A172 (cell line): ENCODE data around the gene GAS6. TPM values are rescaled to one million over a fixed set of nuclear protein-coding genes. Genes with fewer than 3 reads are reported as not detected.
"Not testable (repeated sequence)": the region's sequence is repeated elsewhere in the genome, so short reads cannot be mapped to it uniquely, and the experiment has no call there.

Source experiments
- DNase-seq: peaks from one replicate; pipeline ENCODE4 v3.0.0-alpha.2; 2015; ENCODE audit warnings: low spot score
- total RNA-seq: library from RNA; depleted of rRNA; stranded (reverse); fragments of >200 nt; shearing (Covaris generic); gene quantifications from 2 replicates; pipeline ENCODE4 v1.2.3, GENCODE V29; 2014

Gene GAS6
- total RNA-seq, 1 experiment from 2014 or later: 30.7 TPM

DNA sequence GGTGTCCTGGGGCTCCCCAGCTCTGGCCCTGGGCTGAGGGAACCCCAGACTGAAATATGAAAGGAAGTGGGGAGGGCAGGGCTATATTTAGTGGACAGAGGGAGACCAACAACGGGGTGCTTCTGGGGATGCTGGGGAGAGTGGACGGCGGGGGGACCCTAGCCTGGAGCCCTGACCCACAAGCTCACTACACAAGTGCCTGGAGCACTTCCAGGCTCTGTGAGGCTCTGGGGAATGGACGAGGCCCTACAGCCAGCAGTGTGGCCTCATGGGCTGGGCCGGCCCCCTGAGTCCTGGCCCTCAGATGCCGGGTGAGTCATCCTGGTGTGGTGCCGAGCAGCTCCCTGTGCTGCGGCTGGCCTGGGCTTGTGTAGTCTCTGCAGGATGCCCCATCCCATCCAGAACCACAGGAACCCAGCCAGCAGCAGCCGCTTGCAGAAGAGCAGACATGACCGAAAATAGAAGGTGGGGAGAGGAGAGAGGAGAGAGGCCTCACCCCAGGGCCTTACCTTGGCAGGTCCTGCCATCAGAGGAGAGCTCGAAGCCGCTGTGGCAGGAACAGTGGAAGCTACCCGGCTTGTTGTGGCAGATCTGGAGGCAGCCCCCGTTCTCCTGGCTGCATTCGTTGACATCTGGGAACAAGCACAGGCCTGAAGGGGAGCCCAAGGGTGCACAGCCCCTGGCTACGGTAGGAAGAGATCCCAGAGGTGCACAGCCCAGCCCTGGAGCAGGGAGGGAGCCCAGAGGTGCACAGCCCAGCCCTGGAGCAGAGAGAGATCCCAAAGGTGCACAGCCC, 26.1 kb downstream of the GAS6 start:
- DNase-seq: peak; percentile 97

DNA sequence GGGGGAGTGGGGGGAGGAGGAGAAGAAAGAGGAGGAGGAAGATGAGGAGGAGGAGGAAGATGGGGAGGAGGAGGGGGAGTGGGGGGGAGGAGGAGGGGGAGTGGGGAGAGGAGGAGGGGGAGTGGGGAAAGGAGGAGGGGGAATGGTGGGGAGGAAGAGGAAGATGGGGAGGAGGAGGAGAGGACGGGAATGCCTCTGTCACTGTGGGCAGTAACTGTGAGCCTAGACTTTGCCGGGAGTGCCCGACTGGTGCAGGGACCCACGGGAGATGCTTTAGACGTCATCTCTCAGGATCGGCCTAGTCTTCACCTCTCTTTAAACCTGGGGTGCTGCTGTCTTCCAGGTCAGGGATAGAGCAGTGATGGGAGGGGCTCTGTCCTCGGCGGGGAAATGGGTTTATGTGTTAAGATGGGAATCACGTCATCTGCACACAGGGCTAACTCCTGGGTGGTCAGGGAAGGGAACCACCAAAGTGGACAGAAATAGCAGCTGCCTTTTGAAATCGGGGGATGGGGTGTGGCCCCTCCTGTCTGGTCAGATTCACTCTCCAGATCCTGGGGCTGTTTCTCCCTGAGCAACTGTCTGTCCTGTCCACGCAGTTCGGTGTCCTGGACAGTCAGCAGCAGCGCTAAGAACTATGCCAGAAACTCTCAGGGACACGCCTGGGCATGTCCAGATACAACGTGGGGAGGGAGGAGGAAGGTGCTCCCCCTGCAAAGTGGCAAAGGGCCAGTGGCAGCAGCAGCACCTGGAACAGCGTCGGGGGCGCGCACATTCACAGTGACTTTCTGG, 26.9 kb downstream of the GAS6 start:
- DNase-seq: peak; percentile 83

DNA sequence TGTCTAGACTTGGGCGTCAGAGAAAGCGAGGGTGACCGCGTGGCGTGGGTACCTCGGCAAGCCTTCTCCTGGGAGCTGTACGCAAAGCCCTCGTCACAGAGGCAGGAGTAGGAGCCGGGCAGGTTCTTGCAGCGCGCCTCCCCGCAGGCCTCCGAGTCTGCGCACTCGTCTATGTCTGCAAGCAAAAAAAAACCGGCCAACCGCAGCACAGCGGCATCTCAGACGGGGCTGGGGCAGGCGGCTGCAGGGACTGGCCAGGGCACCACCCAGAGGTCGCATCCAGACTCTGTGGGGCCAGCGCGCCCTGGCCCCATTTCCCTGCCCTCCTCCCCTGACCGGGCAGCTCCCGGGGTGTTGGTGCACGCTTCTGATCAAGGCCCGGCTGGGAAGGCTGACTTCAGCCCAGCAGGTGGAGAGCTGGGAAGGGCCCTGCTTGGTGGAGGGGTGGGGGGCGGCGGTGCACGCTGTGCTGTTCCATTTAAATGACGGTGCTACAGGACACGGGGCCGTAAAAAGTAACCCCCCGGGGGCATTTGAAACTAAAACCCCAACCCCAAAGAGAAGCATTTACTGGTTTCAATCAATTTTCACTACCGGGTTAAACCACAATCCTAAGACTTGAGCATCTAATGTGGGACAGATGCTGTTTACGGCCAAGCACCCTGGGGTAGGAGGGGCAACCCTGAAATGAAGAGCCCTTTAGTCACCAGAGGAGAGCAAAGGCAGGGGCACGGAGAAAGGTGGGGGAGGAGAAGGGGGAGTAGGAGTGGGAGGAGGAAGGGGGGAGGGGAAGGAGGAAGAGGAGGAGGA, 28.2 kb downstream of the GAS6 start:
- peak; percentile 61 for DNase-seq

DNA sequence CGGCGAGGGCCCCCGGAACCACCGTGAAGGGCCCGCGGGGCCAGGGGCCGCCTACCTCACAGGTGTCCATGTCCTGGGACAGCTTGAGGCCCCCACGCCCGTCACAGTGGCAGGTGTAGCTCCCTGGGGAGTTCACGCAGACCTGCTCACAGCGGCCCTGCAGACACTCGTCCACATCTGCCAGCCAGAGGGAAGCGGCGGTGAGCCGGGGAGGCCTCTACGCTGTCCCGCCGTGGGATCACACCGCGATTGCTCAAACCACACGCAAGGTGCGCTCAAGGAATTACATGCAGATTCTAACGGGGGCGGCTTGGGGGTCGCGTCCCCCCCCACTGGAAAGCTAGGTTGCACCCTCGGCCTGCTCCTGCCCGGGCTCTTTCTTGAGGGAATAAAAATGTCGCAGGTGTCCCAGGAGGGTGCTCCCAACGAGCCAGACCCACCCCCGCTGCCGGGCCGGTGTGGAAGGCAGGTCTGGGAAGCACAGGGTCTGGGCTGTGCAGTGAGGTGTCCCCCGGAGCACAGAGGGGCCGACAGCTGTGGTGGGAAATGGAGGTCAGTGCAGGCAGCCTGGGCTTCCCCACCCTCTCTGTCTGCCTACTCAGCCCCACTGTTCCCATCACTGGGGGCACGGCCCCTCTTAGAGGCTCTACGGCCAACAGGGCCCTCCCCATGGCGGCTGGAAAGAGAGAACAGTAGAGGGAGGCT, 29.2 kb downstream of the GAS6 start:
- DNase-seq: no peak

DNA sequence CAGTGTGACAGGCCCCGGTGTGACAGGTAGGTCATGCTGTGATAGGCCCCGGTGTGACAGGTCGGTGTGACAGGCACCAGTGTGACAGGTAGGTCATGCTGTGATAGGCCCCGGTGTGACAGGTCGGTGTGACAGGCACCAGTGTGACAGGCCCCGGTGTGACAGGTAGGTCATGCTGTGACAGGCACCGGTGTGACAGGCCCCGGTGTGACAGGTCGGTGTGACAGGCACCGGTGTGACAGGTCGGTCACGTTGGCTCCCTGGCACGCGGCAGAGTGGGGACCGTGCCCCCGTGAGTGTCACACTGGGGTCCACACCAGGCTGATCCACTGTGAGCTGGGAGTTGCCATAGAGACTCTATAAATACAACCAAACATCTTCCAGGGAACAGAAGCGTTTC, 29.9 kb downstream of the GAS6 start:
- DNase-seq: not testable (repeated sequence)

DNA sequence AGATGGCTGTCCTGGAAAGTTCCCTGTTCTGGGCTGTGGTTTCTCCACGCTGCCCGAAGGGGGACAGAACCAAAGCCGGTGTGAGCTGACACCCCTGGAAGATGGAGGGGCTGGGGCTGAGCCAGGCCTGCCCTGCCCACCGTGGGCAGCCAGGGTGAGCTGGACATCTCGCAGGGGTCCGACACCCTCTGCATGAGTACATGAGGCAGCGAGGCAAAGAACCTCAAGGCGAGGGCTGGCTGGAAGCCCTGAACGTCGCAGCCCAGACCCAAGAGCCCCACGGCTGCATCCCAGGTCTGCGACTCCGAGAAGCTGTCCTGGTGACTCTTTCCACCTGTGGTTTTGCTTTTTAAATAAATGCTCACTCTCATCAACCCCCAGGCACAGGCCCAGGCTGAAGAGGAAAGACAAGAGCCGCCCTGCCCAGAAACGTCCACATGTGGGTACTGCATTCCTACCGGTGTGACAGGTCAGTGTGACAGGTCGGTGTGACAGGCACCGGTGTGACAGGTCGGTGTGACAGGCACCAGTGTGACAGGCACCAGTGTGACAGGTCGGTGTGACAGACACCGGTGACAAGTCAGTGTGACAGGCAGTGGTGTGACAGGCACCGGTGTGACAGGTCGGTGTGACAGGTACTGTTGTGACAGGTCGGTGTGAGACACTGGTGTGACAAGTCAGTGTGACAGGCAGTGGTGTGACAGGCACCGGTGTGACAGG, 30.6 kb downstream of the GAS6 start:
- DNase-seq: no peak

DNA sequence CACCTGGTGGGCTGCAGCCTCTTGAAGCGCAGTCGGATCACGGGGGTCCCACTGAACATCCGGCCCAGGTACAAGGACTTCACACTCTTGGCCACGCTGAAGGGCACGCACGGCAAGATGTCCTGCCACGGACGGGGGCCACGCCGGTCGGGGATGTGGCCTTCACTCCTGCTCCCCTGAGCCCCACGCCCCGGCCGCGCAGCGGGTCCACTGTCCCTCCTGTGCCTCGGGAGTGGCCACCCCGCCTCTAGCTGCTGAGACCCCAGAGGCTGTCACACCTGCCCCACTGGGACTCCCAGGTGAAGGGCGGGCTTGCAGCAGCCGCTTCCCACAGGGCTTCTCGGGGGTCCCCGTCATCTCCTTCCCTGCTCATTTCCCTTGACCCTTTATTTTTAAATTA, 31.2 kb downstream of the GAS6 start:
- no peak for DNase-seq

DNA sequence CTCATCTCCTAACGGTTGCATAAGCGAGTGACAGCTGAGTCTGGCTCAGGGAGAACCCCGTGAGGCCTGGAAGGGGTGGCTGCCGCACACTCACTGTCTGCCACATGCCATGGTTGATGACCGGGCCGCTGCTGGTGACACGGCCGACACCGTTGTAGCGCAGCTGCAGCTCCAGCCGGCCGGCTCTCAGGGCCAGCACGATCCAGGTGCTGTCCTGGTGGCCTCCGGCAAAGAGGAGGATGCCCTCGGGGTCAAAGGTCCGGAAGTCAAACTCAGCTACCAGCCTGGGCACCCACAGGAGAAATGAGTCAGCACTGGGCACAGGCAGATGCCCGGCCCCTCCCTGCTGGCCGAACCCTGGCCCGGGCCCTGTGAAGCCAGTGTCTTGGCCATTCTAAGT, 31.7 kb downstream of the GAS6 start:
- DNase-seq: peak; percentile 56

DNA sequence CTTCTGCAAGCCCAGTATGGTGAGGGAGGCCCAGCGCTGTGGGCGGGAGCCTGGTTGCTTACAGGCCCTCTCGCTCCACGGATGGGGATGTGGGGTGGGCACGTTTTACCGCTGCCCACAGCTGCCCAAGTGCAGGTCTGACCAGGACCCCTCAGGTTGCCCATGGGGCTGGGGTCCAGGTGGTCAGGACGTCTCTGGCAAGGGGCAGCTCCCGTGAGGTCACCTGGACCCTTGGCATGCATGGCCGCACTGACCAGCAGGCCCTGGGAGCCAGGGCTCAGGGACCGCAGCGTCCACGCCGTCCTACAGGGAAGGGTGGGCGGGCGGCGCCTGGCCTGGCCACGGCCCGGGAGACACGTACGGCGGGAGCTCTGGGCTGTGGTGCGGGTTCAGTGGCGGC, 32.8 kb downstream of the GAS6 start:
- DNase-seq: no peak

DNA sequence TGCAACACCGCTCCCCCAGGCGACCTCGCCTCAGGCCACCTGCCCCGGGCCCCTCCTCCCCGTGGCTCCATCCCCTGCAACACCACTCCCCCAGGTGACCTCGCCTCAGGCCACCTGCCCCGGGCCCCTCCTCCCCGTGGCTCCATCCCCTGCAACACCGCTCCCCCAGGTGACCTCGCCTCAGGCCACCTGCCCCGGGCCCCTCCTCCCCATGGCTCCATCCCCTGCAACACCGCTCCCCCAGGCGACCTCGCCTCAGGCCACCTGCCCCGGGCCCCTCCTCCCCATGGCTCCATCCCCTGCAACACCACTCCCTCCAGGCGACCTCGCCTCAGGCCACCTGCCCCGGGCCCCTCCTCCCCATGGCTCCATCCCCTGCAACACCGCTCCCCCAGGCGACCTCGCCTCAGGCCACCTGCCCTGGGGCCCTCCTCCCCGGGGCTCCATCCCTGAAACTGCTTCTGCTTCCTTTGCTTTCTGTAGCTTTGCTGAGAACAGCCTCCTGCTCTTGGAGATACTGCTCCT, 33.4 kb downstream of the GAS6 start:
- DNase-seq: not testable (repeated sequence)

DNA sequence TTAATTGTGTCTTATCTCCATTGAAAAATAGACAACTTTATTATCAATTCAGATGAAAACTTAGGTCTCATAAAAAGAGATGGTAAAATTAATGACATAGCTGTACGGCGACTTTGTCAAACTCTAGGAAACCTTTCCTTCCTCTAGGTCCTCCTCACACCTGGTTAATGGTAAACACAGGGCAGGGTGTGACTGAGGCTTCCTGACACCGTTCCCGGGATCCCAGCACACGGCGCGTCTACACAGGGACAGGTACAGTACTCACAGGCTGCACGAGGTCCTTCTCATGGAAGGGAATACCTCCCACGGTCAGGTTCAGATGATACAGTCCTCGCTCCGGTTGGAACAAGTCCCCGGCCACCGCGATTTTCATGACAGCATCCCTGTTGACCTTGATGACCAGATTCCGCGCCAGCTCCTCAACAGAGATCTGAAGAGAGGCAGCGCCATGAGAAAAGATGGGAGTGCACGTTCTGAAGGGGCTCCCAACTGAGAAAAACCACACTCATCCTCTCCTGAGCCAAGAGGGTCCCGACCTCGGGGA, 35.5 kb downstream of the GAS6 start:
- DNase-seq: no peak

DNA sequence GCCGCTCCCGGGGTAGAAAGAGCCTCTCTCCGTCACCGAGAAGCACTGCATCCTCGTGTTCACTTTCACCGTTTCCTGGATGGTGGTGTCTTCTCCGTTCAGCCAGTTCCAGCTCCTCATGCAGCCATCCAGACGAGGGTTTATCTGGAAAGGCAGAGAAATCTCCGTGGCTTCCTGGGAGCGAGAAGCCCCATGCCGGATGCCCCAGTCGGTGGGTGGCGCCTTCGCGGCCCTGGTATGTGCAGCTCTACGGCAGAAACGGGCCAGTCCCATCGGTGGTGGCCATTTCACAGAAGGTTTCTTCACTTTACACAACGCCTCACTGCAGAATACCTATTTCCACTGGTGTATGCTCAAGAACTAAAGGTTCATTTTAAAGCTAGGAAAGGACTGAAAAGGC, 36.9 kb downstream of the GAS6 start:
- DNase-seq: no peak

DNA sequence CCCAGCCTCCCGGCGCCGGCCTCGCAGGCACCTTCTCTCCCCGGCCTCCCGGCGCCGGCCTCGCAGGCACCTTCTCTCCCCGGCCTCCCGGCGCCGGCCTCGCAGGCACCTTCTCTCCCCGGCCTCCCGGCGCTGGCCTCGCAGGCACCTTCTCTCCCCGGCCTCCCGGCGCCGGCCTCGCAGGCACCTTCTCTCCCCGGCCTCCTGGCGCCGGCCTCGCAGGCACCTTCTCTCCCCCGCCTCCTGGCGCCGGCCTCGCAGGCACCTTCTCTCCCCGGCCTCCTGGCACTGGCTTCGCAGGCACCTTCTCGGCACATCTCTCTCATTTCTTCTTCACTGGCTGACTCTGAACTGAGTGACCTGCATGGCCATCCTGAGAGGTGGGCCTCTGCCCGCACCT, 37.4 kb downstream of the GAS6 start:
- DNase-seq: not testable (repeated sequence)

DNA sequence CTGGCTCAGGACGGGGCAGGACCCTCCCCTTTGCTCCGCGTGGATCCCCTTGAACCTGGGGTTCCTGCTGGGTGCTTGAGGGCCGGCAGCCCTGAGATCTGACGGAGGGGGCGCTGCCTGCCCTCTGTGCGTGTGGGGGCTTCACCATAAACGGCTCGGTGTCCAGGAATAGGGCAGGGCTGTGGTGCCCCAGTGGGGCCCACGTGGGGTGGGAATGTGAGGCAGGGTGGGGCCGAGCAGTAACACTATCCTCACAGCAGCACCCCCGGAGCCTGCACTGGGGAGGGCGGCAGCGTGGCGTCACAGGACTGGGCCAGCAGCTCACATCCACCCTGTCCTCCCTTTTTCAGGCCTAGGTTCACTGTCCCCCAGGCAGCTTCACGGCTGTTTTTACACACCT, 38.0 kb downstream of the GAS6 start:
- DNase-seq: no peak

DNA sequence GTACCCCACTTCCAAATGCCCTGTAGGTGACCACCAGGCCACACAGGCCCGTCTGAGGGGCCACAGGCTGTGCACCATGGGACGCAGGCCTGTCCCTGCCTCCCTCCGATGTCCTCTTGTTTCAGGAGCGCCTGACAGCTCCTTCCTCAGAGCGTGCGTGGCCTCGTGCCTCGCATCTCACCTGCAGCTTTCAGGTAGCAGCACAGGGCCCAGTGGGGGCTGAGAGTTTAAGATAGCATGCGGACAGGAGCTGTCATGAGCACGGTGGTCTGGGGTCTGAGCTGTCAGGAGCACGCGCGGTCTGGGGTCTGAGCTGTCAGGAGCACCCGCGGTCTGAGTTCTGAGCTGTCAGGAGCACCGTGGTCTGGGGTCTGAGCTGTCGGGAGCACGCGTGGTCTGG, 40.1 kb downstream of the GAS6 start:
- DNase-seq: no peak

DNA sequence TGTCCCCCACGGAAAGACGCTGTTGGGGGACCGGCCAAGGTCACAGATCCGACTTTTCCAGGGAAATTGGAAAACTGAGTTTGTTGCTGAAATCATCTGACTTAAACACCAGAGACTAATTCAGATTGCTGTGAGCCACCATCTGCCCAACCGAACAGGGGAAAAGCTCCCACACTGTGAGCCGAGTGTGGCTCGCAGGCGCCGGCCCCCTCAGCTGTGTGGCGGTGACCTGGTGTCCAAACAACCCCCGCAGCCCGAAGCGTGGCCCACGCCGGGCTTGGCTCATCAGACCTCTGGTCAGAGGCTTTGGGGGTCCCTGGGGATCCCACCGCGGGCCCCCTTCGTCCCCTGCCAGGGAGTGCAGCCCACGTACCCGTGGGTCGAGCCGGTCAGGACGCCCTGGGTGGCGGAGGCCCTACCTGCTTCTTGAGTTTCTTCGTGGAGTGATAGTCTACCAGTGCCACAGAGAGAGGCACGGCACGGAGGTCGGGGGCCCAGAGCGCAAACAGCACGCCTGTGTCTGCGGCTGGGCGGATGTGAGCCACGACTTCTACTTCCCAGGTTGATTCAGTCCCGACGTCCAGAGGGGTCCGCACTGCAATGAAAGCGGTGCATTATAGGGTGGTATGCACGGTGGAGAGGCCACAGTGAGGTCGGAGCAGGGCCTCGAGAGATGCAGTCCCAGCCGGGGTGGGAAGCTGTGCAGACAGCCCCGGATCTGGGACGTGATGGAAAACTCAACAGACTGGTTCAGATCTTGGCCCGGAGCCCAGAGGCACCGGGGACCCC, 40.7 kb downstream of the GAS6 start:
- no peak for DNase-seq

DNA sequence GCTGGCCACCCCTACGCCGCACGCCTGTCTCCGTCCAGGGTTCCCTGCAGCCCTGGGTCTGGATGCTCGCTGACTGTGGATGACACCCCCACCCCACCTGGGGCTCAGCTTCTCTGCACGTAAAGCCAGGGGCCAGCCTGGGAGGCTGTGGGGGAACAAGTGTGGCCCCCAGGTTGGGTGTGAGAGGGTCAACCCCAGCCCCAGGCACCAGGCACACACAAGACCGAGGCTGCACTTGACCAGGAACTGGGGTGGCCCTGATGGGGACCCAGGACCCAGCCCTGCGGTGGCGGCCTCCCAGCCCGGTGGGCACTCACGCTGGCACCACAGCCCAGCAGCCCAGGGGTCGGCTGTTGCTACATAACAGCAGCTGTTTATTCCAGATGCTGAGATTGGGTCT, 41.6 kb downstream of the GAS6 start:
- no peak for DNase-seq

DNA sequence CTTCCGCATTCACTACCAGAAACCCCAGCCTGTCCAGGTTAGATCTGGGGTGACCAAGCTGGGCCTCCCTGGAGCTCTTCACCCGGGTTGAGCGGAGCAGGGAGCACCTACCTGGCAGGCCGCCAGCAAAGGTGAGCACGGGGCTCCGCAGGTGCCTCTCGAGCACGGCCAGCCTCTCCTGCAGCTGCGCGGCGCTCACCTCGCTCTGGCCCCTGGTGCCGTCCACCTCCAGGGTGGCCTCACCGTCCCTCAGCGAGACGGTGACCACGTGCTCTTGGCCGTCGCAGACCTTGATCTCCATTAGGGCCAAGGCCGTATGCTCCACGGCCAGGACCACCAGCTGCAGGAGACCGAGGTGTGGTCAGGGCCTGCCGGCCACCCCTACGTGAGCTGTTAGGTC, 42.0 kb downstream of the GAS6 start:
- no peak for DNase-seq

DNA sequence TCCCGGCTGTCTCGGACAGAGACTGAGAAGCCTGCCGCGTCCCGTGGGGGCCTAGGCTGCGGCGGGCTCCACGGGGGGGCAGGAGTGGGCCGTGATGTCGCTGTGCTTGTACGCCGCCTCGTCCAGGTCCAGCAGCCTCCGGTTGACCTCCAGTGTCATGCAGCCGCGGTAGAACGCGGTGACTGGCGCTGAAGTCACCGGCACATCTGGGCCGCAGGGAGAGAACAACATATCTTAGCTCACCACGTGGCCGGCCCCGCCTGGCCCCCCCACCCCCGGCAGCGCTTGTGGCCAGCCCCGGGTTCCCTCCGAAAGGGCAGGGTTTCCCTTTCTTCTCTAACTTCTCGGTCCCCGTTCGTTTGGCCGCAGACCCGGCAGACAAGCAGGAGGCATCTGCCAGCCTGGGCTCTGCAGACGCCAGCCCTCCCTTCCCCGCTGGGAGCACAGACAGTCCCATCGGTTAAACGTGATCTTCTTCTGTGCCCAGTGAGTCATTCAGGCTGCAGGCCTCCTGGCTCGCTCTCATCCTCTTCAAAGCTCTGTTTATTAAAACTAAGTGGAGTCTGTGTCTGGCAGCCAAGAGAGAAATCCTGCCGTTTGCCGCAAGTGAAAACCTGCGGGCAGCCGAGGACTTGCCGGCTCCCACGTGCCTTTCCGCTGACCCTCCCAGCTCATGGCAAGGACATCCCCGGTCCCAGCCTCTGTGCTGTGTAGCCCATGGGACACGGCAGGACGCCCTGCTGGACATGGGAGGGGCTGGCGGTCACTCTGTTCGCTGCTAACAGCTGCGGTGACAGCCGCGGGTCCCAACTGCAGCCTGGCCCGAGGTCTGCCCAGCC, 42.8 kb downstream of the GAS6 start:
- DNase-seq: peak; percentile 97
